Stomach (tissue), 4 donors: Measurements from ENCODE around the gene IRAG1.

Source experiments
- CTCF ChIP-seq, 7 experiments: fragments of 450-650 bp in 4 of 7; fragments of 200-600 bp in 3 of 7; sonication (generic) in 3 of 7; IDR thresholded peaks; one replicate each; pipeline ENCODE4 v1.5.1; 2016 to 2019; ENCODE audit warnings: antibody characterized with exemption in 7 of 7, control low read depth in 2 of 7, mild to moderate bottlenecking in 1 of 7
- EP300 ChIP-seq: sonication (generic); formaldehyde crosslinking; IDR thresholded peaks from one replicate; pipeline ENCODE4 v1.6.1; 2017; ENCODE audit warnings: antibody characterized with exemption
- POLR2A ChIP-seq, 4 donors: fragments of 450-650 bp; IDR thresholded peaks; one replicate each; pipeline ENCODE4 v1.6.1; 2016; ENCODE audit warnings: antibody characterized with exemption in 4 of 4, control low read depth in 2 of 4, mild to moderate bottlenecking in 1 of 4, moderate library complexity in 1 of 4

DNA sequence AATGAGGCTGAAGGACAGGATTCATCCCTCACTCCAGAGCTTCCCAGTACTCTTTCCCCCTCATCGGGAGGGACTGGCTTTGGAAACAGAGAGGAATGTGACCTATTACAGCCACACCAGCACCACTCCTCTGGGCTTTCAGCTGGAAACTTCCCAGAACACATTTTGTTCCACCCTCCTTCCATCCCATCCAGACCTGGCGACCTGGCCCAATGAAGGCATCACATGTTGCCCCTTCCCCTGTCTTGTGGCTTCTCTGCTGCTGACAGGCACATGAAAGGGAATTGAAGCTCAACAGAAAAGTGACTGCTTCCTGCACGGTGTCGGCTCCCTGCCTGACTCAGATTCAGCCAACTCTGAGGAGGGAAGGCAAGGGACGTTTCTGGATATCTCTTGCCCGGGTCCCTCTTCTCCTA lies 19.1 kb downstream of the IRAG1 start:
- TF ChIP-seq POLR2A (IDR thresholded peaks at IDR 0.05): no peak
- TF ChIP-seq CTCF (IDR thresholded peaks at IDR 0.05): no peak
- no peak for TF ChIP-seq EP300
